ENCODE measurements around the gene BANF1.

The BANF1 gene, protein sequence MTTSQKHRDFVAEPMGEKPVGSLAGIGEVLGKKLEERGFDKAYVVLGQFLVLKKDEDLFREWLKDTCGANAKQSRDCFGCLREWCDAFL

DNA sequence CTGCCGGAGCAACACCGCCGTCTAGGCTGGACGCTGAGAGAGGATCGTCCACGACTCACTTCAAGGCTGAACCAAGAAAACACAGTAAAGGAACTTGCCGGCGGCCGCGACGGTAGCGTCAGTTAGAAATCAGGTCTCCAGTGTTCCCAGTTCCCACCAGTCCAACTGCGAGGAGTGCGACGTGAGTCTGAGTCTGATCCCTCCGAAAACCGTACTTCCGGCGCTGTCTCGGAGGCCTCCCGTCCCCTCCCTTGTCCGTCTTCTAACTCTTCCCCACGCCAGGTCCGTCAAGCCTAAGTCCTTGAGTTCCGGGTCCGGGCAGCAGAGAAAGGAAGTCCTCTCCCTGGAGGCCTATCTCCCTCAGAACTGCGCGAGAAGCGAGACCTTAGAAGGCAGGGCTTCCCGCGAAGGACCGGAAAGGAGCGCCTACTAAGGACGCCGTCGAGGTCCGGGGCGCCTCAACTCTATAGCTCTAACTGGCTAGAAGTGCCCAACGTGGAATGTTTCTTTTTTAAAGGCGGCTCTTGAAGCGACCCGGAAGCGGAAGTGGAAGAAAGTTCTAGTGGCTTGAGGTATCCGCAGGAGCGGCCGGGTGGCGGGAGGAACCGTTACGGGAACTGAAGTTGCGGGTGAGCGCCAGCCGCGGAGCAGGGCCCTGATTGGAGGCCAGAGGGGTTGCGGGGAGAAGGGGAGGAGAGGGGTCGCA is at the start of gene BANF1, which contains the start of gene EIF1AD:
TSS of gene BANF1 (plus strand) at position 562 of the 706 bp plus-strand sequence. CDS start 748 bp downstream, outside the sequence.
TSS of gene EIF1AD (minus strand) at position 216 of the 706 bp plus-strand sequence. CDS start 1,768 bp downstream, outside the sequence.
- DNase-seq (ENCODE audit: low read depth), result peak; percentile 86

DNA sequence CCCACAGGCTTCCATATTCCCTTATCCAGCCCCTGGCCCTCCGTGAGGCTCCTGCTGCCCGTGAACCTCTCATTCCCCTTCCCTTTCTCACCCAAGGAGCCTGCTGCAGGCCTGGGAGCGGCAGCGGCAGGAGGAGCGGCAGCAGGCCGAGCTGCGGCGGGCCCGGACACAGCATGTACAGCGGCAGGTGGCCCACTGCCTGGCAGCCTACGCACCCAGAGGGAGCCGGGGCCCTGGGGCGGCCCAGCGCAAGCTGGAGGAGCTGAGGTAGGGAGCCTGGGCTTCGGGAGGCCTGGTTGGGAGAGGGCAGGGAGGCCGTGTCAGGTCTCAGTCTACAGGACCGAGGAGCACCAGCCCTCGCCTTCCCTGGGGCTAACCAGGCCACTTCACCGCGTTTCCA is 48.8 kb upstream of the BANF1 start:
- no peak for DNase-seq (ENCODE audit: low read depth)

DNA sequence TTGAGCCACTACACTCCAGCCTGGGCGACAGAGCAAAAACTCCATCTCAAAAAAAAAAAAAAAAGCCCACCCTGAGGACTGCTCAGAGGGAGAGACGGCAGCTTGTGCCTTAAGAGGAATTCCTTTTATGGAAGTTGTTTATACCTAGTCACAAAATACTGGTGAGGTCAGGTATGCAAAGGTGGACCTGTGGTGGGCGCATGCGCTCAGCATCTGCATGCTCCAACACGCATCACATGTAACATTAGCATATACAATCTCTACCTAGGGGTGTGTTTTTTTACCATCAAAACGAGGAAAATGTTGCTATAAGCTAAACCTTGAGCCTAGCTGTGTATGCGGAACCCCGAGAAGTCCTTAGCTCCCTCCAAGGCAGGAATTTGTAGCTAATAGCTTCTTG is 47.5 kb upstream of the BANF1 start:
- DNase-seq (ENCODE audit: low read depth), result no peak

DNA sequence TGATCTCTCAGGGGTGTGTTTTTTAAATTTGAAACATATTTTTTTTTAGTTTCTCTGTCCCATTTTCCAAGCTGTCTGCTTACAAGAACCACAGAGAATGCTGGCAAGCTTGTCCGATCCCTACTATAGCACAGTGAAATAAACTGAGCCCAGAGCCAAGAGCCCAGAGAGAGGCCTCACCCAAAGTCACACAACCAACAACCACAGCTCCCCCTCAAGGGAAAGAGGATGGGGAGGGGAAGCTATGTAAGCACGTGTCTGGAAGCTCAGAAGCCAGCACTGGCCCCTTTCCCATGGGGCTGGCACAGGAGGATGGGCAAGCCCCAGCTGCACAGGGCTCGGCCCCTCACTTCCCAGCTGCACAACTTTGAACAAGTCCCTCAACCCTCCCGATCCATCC is 44.0 kb upstream of the BANF1 start:
- no peak for DNase-seq (ENCODE audit: low read depth)

DNA sequence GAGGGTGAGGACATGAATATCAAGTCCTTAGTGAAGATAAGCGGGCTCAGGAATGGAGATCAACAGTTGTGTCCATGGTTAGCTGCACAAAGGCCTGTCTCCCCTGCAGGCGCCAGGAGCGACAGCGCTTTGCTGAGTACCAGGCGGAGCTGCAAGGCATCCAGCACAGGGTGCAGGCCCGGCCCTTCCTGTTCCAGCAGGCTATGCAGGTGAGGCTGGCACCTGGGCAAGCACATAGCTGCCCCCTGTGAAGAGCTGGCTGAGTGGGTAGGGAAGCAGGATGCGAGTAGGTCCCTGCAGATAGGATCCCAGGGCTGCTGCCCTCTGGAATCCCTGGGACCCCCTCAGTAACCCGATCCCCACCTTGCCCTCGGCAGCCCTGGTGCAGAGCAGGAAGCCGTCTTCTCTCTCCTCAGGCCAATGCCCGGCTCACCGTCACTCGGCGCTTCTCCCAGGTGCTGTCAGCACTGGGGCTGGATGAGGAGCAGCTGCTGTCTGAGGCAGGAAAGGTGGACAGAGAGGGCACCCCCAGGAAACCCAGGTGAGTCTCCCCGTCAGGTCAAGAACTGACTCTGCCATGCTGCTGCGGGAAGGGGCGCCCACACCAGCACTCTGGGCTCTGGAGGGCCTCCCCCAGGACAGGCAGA is 43.4 kb upstream of the BANF1 start:
- no peak for DNase-seq (ENCODE audit: low read depth)

DNA sequence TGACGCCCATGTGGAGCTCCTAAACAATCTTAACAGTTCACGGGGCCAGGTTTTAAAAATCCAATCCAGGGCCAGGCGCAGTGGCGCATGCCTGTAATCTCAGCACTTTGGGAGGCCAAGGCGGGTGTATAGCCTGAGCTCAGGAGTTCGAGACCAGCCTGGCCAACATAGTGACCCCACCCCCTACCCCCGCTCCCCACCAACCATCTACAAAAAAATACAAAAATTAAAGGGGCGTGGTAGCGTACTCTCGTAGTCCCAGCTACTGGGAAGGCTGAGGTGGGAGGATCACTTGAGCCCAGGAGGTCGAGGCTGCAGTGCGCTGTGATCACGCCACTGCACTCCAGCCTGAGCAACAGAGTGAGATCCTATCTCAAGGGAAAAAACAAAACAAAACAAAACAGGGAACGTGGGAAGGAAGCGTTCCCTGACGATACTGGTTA is 41.5 kb upstream of the BANF1 start:
- no peak for DNase-seq (ENCODE audit: low read depth)

DNA sequence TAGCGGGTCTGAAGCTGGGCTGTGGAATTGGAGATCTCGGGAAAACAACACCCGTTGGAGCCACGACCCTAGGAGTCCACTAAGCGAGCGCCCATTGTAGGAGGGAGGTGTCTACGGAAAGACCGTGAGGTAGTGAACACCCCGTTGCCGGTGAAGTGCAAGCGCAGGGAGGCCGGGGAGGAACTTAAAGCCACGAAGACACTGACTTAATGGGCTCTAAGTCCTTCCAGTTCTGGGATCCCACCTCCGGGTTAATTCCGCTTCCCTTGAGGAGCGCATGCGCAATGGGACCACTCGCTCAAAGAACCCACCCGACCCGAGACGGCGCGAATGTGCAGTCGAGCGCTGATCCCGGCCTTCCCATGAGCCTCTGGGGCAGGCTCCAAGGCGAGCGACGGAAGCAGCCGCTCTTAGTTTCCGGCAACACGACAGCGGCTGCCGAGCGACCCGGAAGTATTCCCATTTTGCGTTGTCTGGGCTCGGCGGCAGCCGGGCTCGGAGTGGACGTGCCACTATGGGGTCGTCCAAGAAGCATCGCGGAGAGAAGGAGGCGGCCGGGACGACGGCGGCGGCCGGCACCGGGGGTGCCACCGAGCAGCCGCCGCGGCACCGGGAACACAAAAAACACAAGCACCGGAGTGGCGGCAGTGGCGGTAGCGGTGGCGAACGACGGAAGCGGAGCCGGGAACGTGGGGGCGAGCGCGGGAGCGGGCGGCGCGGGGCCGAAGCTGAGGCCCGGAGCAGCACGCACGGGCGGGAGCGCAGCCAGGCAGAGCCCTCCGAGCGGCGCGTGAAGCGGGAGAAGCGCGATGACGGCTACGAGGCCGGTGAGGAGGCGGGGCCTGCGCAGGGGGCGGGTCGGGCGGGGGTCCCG is 40.8 kb upstream of the BANF1 start, which contains the start of gene SART1:
TSS of gene SART1 (plus strand) at position 468 of the 874 bp plus-strand sequence. CDS start at position 515, 47 bp downstream.
- peak; percentile 93 for DNase-seq (ENCODE audit: low read depth)

DNA sequence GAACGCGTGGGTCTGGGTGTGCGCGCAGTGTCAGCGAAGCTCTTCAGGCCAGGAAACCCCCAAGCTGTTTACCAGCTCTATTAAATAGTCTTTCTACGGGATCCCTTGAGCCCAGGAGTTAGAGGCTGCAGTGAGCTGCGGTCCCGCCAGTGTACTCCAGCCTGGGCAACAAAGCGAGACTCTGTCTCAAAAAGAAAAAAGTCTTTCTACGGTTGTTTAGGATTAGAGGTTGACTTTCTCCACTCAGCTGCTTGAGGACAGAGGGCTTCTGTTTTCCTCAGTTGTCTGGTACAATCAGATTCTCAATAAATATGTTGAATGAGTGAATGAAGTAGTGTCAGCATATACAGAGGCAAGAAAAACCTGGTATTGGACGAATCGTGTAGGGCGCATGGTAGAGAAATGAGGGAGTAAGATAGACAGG is 40.1 kb upstream of the BANF1 start:
- no peak for DNase-seq (ENCODE audit: low read depth)

DNA sequence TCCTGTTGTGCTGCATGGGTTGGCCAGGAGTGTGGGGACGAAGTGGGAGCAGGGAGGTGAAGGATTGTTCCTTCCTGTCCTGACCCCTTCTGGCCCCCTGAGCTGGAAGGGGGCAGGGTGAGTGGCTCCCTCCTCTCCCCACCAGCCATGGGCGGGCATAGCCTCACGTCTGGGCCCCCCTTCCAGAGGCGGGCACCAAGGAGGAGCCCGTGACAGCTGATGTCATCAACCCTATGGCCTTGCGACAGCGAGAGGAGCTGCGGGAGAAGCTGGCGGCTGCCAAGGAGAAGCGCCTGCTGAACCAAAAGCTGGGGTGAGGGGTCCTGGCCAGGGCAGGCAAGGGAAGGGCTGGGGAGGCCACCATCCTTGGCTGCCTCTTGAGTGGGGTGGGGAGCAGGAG is 37.4 kb upstream of the BANF1 start:
- DNase-seq (ENCODE audit: low read depth), result no peak

DNA sequence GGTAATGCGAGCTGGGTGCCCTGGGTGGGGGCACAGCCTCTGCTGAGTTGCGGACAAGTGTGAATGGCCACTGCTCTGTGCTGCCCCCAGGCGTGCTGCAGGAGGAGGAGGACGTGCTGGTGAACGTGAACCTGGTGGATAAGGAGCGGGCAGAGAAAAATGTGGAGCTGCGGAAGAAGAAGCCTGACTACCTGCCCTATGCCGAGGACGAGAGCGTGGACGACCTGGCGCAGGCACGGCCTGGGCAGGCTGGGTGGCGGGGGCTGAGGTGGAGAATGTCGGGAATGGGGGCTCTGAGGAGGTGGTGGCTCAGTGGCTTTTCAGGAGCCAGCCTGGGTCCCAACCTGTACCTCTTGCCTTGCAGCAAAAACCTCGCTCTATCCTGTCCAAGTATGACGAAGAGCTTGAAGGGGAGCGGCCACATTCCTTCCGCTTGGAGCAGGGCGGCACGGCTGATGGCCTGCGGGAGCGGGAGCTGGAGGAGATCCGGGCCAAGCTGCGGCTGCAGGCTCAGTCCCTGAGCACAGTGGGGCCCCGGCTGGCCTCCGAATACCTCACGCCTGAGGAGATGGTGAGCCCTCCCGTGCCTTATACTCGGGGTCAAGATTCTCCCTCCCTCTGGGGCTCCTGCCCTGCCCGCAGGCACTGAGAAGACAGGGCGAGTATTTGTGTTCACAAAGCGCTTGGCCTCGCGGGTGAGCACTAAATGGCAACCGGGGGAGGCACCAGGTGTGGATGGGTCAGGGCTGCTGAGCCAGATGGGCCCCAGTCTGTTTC is 36.1 kb upstream of the BANF1 start:
- no peak for DNase-seq (ENCODE audit: low read depth)

DNA sequence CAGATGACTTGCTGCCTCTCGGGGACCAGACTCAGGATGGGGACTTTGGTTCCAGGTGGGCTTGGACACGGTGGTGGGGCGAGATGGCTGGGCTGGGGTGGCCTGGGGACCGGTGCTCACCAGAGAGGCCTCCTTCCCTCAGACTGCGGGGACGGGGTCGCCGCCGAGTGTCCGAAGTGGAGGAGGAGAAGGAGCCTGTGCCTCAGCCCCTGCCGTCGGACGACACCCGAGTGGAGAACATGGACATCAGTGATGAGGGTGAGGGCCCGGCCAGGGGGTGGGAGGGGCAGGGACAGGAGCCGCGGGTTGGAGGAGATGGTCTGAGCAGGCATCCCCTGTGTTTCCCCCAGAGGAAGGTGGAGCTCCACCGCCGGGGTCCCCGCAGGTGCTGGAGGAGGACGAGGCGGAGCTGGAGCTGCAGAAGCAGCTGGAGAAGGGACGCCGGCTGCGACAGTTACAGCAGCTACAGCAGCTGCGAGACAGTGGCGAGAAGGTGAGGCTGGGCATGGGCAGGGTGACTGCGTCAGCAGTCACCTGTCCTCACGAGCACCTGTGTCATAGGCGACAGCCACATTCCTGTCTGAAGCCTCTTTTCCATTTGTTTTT is 34.9 kb upstream of the BANF1 start:
- DNase-seq (ENCODE audit: low read depth), result no peak

DNA sequence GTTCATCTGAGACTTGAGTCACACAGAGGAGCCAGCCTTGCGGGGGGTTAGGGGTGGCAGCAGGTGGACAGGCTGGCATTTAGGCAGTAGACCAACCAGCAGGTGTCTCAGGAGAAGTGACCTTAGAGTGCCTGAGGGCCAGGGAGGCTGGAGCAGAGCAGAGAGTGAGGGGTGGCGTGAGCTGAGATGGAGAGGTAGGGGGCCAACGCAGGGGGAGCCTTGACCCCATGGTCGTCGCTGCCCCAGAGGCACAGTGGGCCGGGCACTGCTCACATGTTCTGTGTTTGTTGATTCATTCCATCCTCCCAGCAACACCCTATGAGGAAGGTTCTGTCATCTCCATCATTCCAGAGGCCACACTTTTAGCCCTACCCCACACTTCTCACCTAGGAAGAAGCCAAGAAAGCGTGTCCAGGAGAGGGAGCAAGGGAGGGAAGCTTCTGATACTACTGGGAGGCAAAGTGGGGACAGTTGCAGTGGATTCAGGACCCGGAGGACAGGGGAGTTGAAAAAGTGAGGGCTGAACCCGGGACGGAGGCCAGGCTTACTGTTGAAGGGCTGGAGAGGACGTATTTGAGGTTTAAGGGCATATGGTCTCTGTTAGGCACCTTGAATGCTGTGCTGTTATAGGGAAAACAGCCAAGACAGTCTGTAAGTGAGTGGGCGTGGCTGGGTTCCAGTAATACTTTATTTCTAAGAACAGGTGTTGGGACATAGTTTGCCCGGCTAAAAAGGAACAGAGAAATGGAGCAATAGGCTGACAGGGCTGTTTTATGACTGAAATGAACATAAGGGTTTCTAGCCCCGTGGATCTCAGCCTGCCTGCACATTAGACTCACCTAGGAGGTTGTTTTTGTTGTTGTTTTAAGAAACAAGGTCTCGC is 33.5 kb upstream of the BANF1 start:
- no peak for DNase-seq (ENCODE audit: low read depth)

DNA sequence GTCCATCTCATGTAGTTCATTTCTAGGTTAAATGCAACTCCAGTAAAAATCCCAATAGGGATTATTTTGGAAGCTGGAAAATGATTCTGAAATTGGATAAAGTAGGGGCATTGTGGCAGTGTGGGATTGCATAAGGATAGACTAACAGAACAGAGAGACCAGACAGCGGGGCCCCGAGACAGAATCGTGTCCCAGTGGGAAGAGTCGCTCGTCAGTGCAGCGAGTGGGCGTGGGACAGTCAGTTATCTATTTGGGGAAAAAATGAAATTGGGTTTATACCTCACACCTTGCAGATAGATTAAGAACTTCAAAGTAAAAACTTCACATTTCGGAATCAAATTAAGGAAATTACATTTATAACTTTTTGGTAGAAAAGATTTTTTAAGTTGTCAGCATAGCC is 30.2 kb upstream of the BANF1 start:
- DNase-seq (ENCODE audit: low read depth), result no peak

DNA sequence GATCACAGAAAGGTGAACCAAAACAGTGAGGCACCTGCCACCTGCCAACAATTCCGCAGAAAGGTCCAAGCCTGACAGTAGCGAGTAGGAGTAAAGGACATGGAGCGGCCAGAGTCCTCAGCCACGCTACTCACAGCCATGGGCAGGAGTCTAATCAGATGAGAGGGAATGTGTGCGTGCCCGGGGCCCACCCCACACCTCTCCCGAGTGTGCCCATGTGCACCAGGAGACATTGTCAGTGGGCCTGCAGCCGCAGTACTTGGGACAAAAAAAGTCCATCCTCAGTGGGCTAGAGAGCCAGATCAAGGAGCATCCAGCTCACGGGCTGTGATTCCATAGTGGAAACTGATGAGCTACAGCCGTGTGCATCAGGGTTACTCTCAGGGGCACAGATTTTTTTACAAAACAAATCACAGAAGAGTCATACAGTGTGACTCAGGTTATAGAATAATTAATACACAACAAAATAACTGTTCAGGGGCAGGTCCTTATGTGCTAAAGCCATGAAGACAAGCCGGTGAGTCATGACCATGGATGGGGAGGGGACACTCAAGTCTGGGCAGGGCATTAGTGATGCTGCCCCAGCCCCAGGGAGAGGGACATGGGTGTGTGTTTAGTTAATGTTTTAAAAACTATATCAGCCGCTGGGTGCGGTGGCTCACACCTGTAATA is 28.7 kb upstream of the BANF1 start:
- no peak for DNase-seq (ENCODE audit: low read depth)

DNA sequence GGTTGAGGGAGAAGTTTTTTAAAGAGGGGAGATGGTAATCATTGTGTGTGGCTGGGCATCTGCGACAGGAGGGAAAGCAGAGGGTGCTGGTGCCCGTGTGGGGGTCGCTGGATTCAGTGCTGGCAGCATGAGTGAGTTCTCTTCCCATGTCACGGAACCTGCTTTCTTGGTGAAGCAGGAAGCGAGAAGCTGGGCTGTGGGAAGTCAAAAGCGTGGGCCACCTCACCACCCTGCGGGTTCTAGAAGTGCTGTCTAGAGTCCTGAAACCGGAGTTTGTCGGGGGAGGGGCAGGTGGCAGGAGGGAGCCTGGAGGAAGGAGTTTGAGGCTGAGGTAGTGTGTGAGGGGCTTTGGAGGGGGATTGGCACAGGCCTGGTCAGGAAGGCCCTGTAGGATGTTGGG is 26.5 kb upstream of the BANF1 start:
- DNase-seq (ENCODE audit: low read depth), result no peak

DNA sequence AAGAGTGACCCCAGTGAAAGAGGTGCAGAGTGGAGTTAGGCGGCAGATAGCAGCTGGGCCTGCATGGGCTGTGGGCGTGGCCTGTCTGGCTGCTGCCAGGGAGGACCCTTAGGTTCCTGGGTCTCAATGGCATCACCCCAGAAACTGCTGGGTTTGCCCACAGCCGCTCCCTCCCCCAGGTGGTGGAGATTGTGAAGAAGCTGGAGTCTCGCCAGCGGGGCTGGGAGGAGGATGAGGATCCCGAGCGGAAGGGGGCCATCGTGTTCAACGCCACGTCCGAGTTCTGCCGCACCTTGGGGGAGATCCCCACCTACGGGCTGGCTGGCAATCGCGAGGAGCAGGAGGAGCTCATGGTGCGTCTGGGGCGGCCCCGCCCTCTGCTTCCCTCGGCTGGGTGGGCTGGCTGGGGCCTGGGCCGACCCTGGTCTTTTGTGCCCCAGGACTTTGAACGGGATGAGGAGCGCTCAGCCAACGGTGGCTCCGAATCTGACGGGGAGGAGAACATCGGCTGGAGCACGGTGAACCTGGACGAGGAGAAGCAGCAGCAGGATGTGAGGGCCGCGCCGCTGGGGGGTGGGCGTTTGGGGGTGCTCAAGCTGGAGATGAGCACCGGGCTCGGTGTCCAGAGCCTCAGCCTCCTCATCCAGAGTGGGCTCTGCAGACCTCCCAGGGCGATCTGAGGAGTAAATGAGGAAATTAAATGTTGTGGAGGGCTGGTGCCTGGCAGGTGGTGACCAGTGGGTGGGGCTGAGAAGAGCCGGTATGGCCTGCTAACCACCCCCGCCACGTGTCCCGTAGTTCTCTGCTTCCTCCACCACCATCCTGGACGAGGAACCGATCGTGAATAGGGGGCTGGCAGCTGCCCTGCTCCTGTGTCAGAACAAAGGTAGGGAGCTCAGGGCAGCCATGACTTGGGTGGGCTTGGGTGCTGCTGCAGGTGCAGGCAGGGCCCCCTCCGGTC is 25.8 kb upstream of the BANF1 start:
- no peak for DNase-seq (ENCODE audit: low read depth)

DNA sequence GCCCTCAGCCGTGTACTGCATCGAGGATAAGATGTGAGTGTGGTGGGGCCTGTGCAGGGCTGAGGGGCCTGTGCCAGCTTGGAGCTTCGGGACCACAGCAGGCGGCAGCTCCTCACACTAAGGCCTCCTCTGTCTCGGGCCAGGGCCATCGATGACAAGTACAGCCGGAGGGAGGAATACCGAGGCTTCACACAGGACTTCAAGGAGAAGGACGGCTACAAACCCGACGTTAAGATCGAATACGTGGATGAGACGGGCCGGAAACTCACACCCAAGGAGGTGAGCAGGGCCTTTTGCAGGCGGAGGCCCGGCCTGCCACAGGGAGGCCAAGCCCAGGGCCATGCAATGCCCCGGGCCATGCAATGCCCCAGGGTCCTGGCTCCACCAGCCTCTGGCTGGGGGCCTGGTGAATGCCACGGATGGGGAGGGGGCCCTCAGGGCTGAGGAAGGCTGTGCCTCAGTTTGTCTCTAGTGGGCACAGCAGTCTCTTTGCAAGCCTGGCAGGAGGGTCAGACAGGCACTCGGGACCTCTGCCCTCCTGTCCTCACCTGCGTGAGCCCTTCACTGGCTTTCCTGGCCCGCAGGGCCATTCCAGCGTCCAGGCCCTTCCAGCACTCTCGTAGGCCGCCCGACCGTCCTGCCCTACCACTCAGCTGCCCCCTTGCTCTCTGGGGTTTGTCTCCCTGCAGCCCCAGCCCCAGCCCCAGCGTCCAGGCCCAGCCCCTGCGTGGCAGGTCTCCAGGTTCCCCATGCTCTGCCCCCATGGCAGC is 24.5 kb upstream of the BANF1 start:
- DNase-seq (ENCODE audit: low read depth), result no peak
